Endothelial cell of umbilical vein (primary cell): ENCODE measurements around the gene GYPC. TPM values are rescaled to one million over a fixed set of nuclear protein-coding genes. Genes with fewer than 3 reads are reported as not detected.

Experiments used
- BruUV-seq: library from RNA; stranded (reverse); fragments of 400-500 nt; replicated peaks from 2 replicates; lab custom pipeline; 2021; lab: Mats Ljungman, UMichigan
- CTCF ChIA-PET: fragments of 300-600, 350-600 bp; sonication (Branson Sonifier 250); formaldehyde crosslinking; loops from one replicate; lab custom pipeline; 2021; ENCODE audit warnings: antibody characterized with exemption, inconsistent platforms; lab: Charles Lee
- POLR2A ChIA-PET: fragments of 300-600, 350-600 bp; sonication (Branson Sonifier 250); formaldehyde crosslinking; loops from one replicate; lab custom pipeline; 2021; ENCODE audit warnings: antibody characterized with exemption, inconsistent platforms; lab: Charles Lee
- DNase-seq: peaks from one replicate; pipeline ENCODE4 v3.0.0-alpha.2; 2011; ENCODE audit warnings: low read depth, low spot score
- FAIRE-seq: peaks from 2 replicates; lab custom pipeline; 2011; peaks lifted over from hg19 to GRCh38; lab: Jason Lieb, UNC
- H2AFZ ChIP-seq: 2 replicates; pipeline ENCODE4 v1.6.0; 2012; ENCODE audit warnings: low read depth, low read length, control low read depth, inconsistent platforms
- H3K27ac ChIP-seq: 2 replicates; pipeline ENCODE4 v1.5.1; 2011; ENCODE audit warnings: low read depth, mild to moderate bottlenecking, control low read depth, low read length, moderate library complexity; ENCODE audit not compliant: insufficient read depth
- H3K27me3 ChIP-seq, 2 experiments: 2 replicates each; pipeline versions ENCODE4 v1.6.0 to v1.6.1; 2011; ENCODE audit warnings: low read length in 2 of 2, mixed read lengths in 1 of 2; ENCODE audit not compliant: control insufficient read depth in 2 of 2, insufficient read depth in 2 of 2
- H3K36me3 ChIP-seq, 2 experiments: 2 replicates in 1 of 2; 3 replicates in 1 of 2; pipeline ENCODE4 v1.5.1; 2011; ENCODE audit warnings: low read length in 2 of 2, mild to moderate bottlenecking in 1 of 2, moderate library complexity in 1 of 2; ENCODE audit not compliant: control insufficient read depth in 2 of 2, insufficient read depth in 2 of 2; ENCODE audit errors: extremely low read depth in 1 of 2
- H3K4me1 ChIP-seq: 3 replicates; pipeline ENCODE4 v1.5.1; 2011; ENCODE audit warnings: mild to moderate bottlenecking, low read length; ENCODE audit not compliant: control insufficient read depth, insufficient read depth; ENCODE audit errors: extremely low read depth
- H3K4me2 ChIP-seq: 2 replicates; pipeline ENCODE4 v1.6.1; 2011; ENCODE audit warnings: low read length, control low read depth, mixed read lengths; ENCODE audit not compliant: insufficient read depth
- H3K4me3 ChIP-seq, 3 experiments: fragments of 200-600 bp in 1 of 3; sonication (generic), shearing (Covaris generic) in 1 of 3; replicated peaks in 1 of 3; 2 replicates each; pipeline ENCODE4 v1.5.1; 2011 to 2016; ENCODE audit warnings: control low read depth in 3 of 3, low read length in 3 of 3, mild to moderate bottlenecking in 2 of 3, inconsistent platforms in 1 of 3, low read depth in 1 of 3, moderate library complexity in 1 of 3; ENCODE audit not compliant: insufficient read depth in 1 of 3
- H3K79me2 ChIP-seq: 2 replicates; pipeline ENCODE4 v1.6.0; 2012; ENCODE audit warnings: low read length, inconsistent platforms; ENCODE audit not compliant: control insufficient read depth, insufficient read depth
- H3K9ac ChIP-seq: replicated peaks from 2 replicates; pipeline ENCODE3; 2011; ENCODE audit warnings: low read length, control low read depth; ENCODE audit not compliant: insufficient read depth; ENCODE audit errors: extremely low read depth
- H3K9me1 ChIP-seq: replicated peaks from 3 replicates; pipeline ENCODE4 v1.6.0; 2011; ENCODE audit warnings: mild to moderate bottlenecking, low read length; ENCODE audit not compliant: control insufficient read depth, insufficient read depth; ENCODE audit errors: extremely low read depth
- H3K9me3 ChIP-seq: replicated peaks from 2 replicates; pipeline ENCODE4 v1.5.1; 2012; ENCODE audit warnings: low read length, inconsistent platforms; ENCODE audit not compliant: control insufficient read depth, insufficient read depth
- H4K20me1 ChIP-seq: replicated peaks from 2 replicates; pipeline ENCODE3; 2011; ENCODE audit warnings: mild to moderate bottlenecking, low read length; ENCODE audit not compliant: control insufficient read depth, insufficient read depth; ENCODE audit errors: extremely low read depth
- CTCF ChIP-seq, 2 donors: IDR thresholded peaks; 1 replicate in 1 of 2; 2 replicates in 1 of 2; pipeline ENCODE4 v1.5.1; 2011; ENCODE audit warnings: low read length in 2 of 2, mild to moderate bottlenecking in 2 of 2, moderate library complexity in 2 of 2, control low read depth in 1 of 2, inconsistent platforms in 1 of 2, low read depth in 1 of 2; ENCODE audit not compliant: insufficient read depth in 1 of 2; ENCODE audit errors: extremely low read depth in 1 of 2
- EZH2 ChIP-seq: IDR thresholded peaks from 2 replicates; pipeline ENCODE4 v1.6.1; 2012; ENCODE audit warnings: borderline replicate concordance, low read depth, mild to moderate bottlenecking, moderate library complexity, low read length, inconsistent platforms; ENCODE audit not compliant: severe bottlenecking
- FOS ChIP-seq: IDR thresholded peaks from 2 replicates; pipeline ENCODE4 v1.6.1; 2011; ENCODE audit warnings: mild to moderate bottlenecking, low read length, moderate library complexity, borderline replicate concordance; ENCODE audit not compliant: insufficient read depth
- GATA2 ChIP-seq: IDR thresholded peaks from 2 replicates; pipeline ENCODE4 v1.7.0; 2011; ENCODE audit warnings: low read depth, mild to moderate bottlenecking, moderate library complexity, mixed read lengths, low read length; ENCODE audit not compliant: insufficient read length, insufficient read depth
- JUN ChIP-seq: IDR thresholded peaks from 2 replicates; pipeline ENCODE4 v1.6.1; 2011; ENCODE audit warnings: borderline replicate concordance, low read depth; ENCODE audit not compliant: insufficient read length, insufficient read depth
- MYC ChIP-seq: IDR thresholded peaks from one replicate; pipeline ENCODE4 v1.6.1; 2011; ENCODE audit warnings: mild to moderate bottlenecking, low read depth, low read length
- POLR2A ChIP-seq: IDR thresholded peaks from 2 replicates; pipeline ENCODE4 v1.6.1; 2012; ENCODE audit warnings: low read depth, mild to moderate bottlenecking, control low read depth, low read length
- POLR2AphosphoS5 ChIP-seq: IDR thresholded peaks from 2 replicates; pipeline ENCODE4 v1.6.1; 2012; ENCODE audit warnings: low read depth, mild to moderate bottlenecking, control low read depth, low read length, moderate library complexity; ENCODE audit not compliant: insufficient read depth
- dilution Hi-C: fragments of 300-500 bp; cut with MboI; formaldehyde crosslinking; loops from one replicate; pipeline ENCODE4 v1.15.0; 2019; ENCODE audit warnings: low sequenced_read_pairs; ENCODE audit not compliant: extremely low pct_ligation_motif_present
- intact Hi-C: fragments of 100-400 bp; cut with micrococcal nuclease; formaldehyde crosslinking; loops from one replicate; pipeline ENCODE4 v1.10.0; 2022
- polyA plus RNA-seq, 4 experiments: library from polyadenylated mRNA; depleted of rRNA in 3 of 4; stranded (reverse) in 3 of 4; unstranded in 1 of 4; fragments of >200 nt; gene quantifications; 2 replicates each; pipeline versions ENCODE4 v1.2.1 to v1.2.3, GENCODE V29; 2011 to 2012; ENCODE audit warnings: missing spikeins in 1 of 4
- total RNA-seq: library from RNA; stranded (reverse); gene quantifications from 2 replicates; pipeline ENCODE4 v1.2.3, GENCODE V29; 2021
- TF ChIP-seq, protein P1 (sequence below): IDR thresholded peaks from 2 replicates; pipeline ENCODE4 v1.6.1; 2011; ENCODE audit not compliant: insufficient read depth, insufficient read length

GYPC gene
- total and polyA plus RNA-seq, 2 donors (not counting 3 experiments of a cell fraction or from before 2014, with no cell fraction given), result 3.5 to 13.3 TPM

GRCh38 chr2:126698376-126698775 is 42.4 kb downstream of the GYPC start:
- POLR2A ChIA-PET, result no interaction called here
- no peak overlapping the region for H3K4me2 ChIP-seq
- FAIRE-seq (no peak), DNase-seq (no peak)
- no peaks in the 10 kb centered on the region for H3K36me3 ChIP-seq
- TF ChIP-seq, protein P1, sequence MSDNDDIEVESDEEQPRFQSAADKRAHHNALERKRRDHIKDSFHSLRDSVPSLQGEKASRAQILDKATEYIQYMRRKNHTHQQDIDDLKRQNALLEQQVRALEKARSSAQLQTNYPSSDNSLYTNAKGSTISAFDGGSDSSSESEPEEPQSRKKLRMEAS, result no peak
- no peak for TF ChIP-seq CTCF (IDR thresholded peaks at IDR 0.05; ENCODE audit: extremely low read depth in 1 of 2, insufficient read depth in 1 of 2, low read depth in 1 of 2, low read length in 2 of 2)
- no peak for TF ChIP-seq MYC
- TF ChIP-seq POLR2AphosphoS5, result no peak
- TF ChIP-seq POLR2A, result no peak
- no peak for TF ChIP-seq FOS
- no peak for TF ChIP-seq EZH2
- no peak for TF ChIP-seq JUN
- no peak for TF ChIP-seq GATA2
- H3K79me2 ChIP-seq, result no peaks in the 10 kb centered on the region
- H2AFZ ChIP-seq, result no peak overlapping the region
- H4K20me1 ChIP-seq, result no peaks in the 10 kb centered on the region
- no peak overlapping the region for H3K27ac ChIP-seq
- H3K27me3 ChIP-seq, result no peaks in the 10 kb centered on the region
- H3K4me1 ChIP-seq, result no peaks in the 10 kb centered on the region
- H3K9me3 ChIP-seq, result no peaks in the 10 kb centered on the region
- no peaks in the 10 kb centered on the region for H3K9me1 ChIP-seq
- intact Hi-C loops (no loop called here), dilution Hi-C loops (no loop called here)
- no peak overlapping the region for H3K9ac ChIP-seq
- H3K4me3 ChIP-seq, result no peak overlapping the region
- CTCF ChIA-PET, result no interaction called here
- no TSS peak for BruUV-seq
